Cardiac fibroblast (primary cell): Measurements from ENCODE around the gene OLFM1.

Source experiments
- DNase-seq, 2 donors: peaks; one replicate each; pipeline versions ENCODE4 v3.0.0 to v3.0.0-alpha.2; 2010; ENCODE audit warnings: low read depth in 2 of 2
- H3K4me3 ChIP-seq, 2 donors: replicated peaks in 1 of 2; 1 replicate in 1 of 2; 2 replicates in 1 of 2; pipeline ENCODE4 v1.5.1; 2011; ENCODE audit warnings: low read depth in 2 of 2, low read length in 2 of 2, mild to moderate bottlenecking in 2 of 2, moderate library complexity in 1 of 2
- CTCF ChIP-seq: IDR thresholded peaks from one replicate; pipeline ENCODE4 v1.5.1; 2011; ENCODE audit warnings: low read depth, mild to moderate bottlenecking, low read length, inconsistent platforms

The OLFM1 gene

GRCh38 chr9:135085830-135086546 is 1.5 kb upstream of the OLFM1 start:
- peak; percentile 67 to 76 for DNase-seq

GRCh38 chr9:135086597-135087488 is 625 bp upstream of the OLFM1 start:
- DNase-seq = no peak
- no peak overlapping the region for H3K4me3 ChIP-seq
- TF ChIP-seq CTCF = no peak

More at GRCh38 chr9:135085830-135086546, 1.5 kb upstream of the OLFM1 start:
- H3K4me3 ChIP-seq = peak overlapping the region; percentile 14 to 19
- peak; percentile 88 for TF ChIP-seq CTCF

GRCh38 chr9:135087899-135088347 is 455 bp downstream of the OLFM1 start:
- H3K4me3 ChIP-seq = no peak overlapping the region
- TF ChIP-seq CTCF = no peak
- no peak for DNase-seq

- no peak for DNase-seq
- H3K4me3 ChIP-seq = no peak overlapping the region
Measured at GRCh38 chr9:135088348-135088978, 995 bp downstream of the OLFM1 start.

GRCh38 chr9:135088979-135089847 is 1.7 kb downstream of the OLFM1 start:
- DNase-seq = no peak
- TF ChIP-seq CTCF = no peak
- no peak overlapping the region for H3K4me3 ChIP-seq

More at GRCh38 chr9:135088348-135088978, 995 bp downstream of the OLFM1 start:
- TF ChIP-seq CTCF = no peak

GRCh38 chr9:135090081-135090480 is 2.6 kb downstream of the OLFM1 start:
- no peak for TF ChIP-seq CTCF
- no peak overlapping the region for H3K4me3 ChIP-seq
- no peak for DNase-seq
